ENCODE measurements around the gene OR11H6.
"Not testable (repeated sequence)": the region's sequence is repeated elsewhere in the genome, so short reads cannot be mapped to it uniquely, and the experiment has no call there.

The OR11H6 gene

DNA sequence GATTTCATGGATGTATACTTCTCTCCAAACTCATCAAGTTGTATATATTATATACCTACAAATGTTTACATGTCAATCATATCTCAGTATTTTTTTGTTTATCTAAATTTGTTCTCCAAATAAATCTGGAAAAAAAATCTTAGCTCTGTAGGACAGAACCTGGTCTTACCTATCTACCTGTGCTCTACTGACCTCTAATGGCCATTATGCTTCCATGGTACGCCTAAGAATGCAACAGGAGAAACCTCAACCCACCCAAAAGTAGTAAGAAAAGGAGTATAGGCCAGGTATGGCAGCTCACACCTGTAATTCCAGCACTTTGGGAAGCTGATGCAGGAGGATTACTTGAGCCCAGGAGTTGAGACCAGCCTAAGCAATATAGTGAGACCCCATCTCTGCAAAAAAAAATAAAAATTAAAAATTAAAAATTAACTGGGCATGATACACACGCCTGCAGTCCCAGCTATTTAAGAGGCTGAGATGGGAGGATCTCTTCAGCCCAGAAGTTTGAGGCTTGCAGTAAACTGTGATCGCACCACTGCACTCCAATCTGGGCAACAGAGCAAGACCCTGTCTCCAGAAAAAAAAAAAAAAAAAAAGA is 24.2 kb downstream of the OR11H6 start:
- in situ Hi-C loops (cut with MboI; ENCODE audit: low sequenced_read_pairs), result no loop called here

DNA sequence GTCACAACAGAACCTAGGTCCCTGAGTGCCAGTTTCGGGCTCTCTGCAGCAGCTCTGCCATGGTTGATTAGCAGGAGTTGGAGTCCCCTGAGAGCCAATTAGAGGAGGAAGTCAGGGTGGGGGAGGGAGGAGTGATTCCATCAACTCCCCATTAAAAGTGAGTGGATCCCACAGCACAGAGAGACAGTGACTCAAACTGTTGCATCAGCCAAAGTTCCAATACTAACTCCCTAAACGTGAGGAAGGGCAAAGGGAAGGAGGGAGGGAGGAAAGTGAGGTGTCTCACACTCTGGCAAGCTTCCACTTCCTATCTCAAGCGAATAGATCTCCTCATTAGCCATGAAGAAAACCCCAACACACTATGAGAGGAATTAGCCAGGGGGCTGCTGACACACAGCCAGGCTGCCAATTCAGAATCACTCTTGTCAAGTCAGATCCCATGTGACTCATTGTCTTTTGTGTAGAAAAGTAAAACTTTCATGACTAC is 39.2 kb downstream of the OR11H6 start:
- in situ Hi-C loops (cut with MboI; ENCODE audit: low sequenced_read_pairs), result no loop called here

DNA sequence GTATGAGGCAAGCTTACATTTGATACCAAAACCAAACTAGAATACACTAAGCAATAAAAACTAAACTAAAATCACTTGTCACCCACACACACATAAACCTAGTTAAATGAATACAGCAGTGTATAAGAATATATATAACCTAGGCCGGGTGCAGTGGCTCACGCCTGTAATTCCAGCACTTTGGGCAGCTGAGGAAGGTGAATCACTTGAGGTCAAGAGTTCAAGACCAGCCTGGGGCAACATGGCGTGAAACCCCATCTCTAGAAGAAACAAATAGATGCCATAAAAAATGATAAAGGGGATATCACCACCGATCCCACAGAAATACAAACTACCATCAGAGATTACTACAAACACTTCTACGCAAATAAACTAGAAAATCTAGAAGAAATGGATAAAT is 40.9 kb downstream of the OR11H6 start:
- in situ Hi-C loops (cut with MboI; ENCODE audit: low sequenced_read_pairs), result not testable (repeated sequence)

DNA sequence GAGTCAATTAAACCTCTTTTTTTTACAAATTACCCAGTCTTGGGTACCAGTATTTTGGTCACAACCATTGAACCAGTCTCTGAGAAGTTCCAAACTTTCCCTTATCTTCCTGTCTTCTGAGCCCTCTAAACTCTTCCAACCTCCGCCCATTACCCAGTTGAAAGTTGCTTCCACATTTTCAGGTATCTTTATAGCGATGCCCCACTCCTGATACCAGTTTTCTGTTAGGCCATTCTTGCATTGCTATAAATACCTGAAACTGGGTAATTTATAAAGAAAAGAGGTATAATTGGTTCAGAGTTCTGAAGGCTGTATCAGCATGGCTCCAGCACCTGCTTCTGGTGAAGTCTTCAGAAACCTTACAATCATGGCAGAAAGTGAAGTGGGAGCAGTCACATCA is 50.6 kb downstream of the OR11H6 start:
- in situ Hi-C loops (cut with MboI; ENCODE audit: low sequenced_read_pairs), result no loop called here
